H1 (cell line): ENCODE data around the gene ZNF746.

Experiments used
- CTCF ChIP-seq, 3 experiments: IDR thresholded peaks; 1 replicate in 2 of 3; 2 replicates in 1 of 3; pipeline versions ENCODE4 v1.5.1 to v1.6.1; 2011; ENCODE audit warnings: low read length in 3 of 3, mild to moderate bottlenecking in 3 of 3, inconsistent platforms in 2 of 3, low read depth in 1 of 3, moderate library complexity in 1 of 3; ENCODE audit not compliant: insufficient read depth in 1 of 3; ENCODE audit errors: control extremely low read depth in 1 of 3
- EZH2 ChIP-seq: fragments of 200-600 bp; sonication (generic); IDR thresholded peaks from 2 replicates; pipeline ENCODE4 v1.7.1; 2012; ENCODE audit warnings: low read depth, mild to moderate bottlenecking, moderate library complexity, low read length, inconsistent platforms; ENCODE audit not compliant: severe bottlenecking
- POLR2AphosphoS5 ChIP-seq: IDR thresholded peaks from 2 replicates; pipeline ENCODE4 v1.6.1; 2011; ENCODE audit warnings: low read depth, low read length
- RAD21 ChIP-seq, 2 experiments: IDR thresholded peaks in 1 of 2; conservative IDR thresholded peaks in 1 of 2; 2 replicates each; pipeline ENCODE4 v1.6.1; 2011; ENCODE audit warnings: low read depth in 2 of 2, low read length in 2 of 2, improper control_type of control experiment in 1 of 2, inconsistent platforms in 1 of 2, mild to moderate bottlenecking in 1 of 2, moderate library complexity in 1 of 2
- RFX5 ChIP-seq: IDR thresholded peaks from 2 replicates; pipeline ENCODE4 v1.6.1; 2011; ENCODE audit warnings: low read depth, low read length, improper control_type of control experiment, borderline replicate concordance
- SP1 ChIP-seq: IDR thresholded peaks from 2 replicates; pipeline ENCODE4 v1.6.1; 2011; ENCODE audit warnings: low read depth, low read length

- TF ChIP-seq CTCF (IDR thresholded peaks at IDR 0.05; ENCODE audit: control extremely low read depth in 1 of 3, insufficient read depth in 1 of 3, low read depth in 1 of 3, low read length in 3 of 3) (no peak), POLR2AphosphoS5 (no peak), RFX5 (no peak), EZH2 (no peak), SP1 (no peak), RAD21 (IDR thresholded peaks at IDR 0.05 in 1 of 2, conservative IDR thresholded peaks at IDR 0.05 in 1 of 2; ENCODE audit: low read depth in 2 of 2, low read length in 2 of 2) (no peak)
Observed at GRCh38 chr7:149473251-149473650, 24.4 kb downstream of the ZNF746 start.
